ENCODE measurements around the gene MTHFD1. TPM values are rescaled to one million over a fixed set of nuclear protein-coding genes. Genes with fewer than 3 reads are reported as not detected.

Gene MTHFD1
- total RNA-seq, 6 donors from 2014 or later = 16.8 to 59.8 (median 29.6) TPM

- H3K4me3 ChIP-seq = peak overlapping the region in 2 of 4 donors; percentile 58 to 72
- H3K4me1 ChIP-seq = peaks cover 31 to 51% (median 35%) of the 10 kb centered on the region in 4 donors
- H3K27ac ChIP-seq = peak overlapping the region; percentile 95 to 100 (median 100)
- no peak for TF ChIP-seq EP300 (IDR thresholded peaks at IDR 0.05)
- peak in 1 of 6 experiments; percentile 18 for TF ChIP-seq CTCF (IDR thresholded peaks at IDR 0.05)
- TF ChIP-seq POLR2A (IDR thresholded peaks at IDR 0.05) = peak in 2 of 4 donors; percentile 52 to 54
- TF ChIP-seq POLR2AphosphoS5 (IDR thresholded peaks at IDR 0.05) = peak; percentile 55 to 67
- no peaks in the 10 kb centered on the region for H3K9me3 ChIP-seq
- WGBS, 2 donors = 39 to 54% methylated on average over 7 to 8 of the region's 8 CpGs
- DNase-seq (peak in 1 of 2 donors; percentile 76), ATAC-seq (ENCODE audit: low FRiP score in 2 of 2) (peak in 1 of 2 donors; percentile 17)
- peaks cover 0 to 3% (median 0%) of the 10 kb centered on the region in 4 donors for H3K36me3 ChIP-seq
- H3K27me3 ChIP-seq = no peaks in the 10 kb centered on the region
Observed at GRCh38 chr14:64501411-64502171, 113.4 kb downstream of the MTHFD1 start.

DNA sequence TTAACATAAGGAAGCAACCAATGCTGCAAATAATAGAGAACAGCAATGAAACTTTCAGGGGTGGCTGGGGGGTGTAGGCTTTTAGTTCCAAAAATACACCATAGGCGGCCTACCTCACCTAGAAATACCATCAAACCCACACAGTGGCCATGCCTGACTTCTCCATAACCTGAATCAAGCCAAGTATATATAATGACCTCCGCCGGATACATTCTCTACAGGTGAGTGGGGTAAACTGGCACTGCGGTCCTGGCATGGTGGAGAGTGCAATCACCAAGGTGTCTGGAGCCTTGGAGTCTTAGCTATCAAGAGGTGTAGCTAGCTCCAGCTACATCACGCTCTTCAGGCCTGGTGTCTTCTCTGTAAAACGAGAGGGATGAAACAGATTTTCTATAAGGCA, 114.3 kb downstream of the MTHFD1 start:
- ATAC-seq (ENCODE audit: low FRiP score in 2 of 2) (no peak), DNase-seq (no peak)
- Histone ChIP-seq H3K27ac (peak overlapping the region; percentile 95 to 100 (median 100)), H3K4me3 (peak overlapping the region; percentile 42 to 88 (median 65)), H3K4me1 (peaks cover 38 to 60% (median 44%) of the 10 kb centered on the region in 4 donors), H3K9me3 (no peaks in the 10 kb centered on the region), H3K27me3 (no peaks in the 10 kb centered on the region), H3K36me3 (peaks cover 0 to 3% (median 0%) of the 10 kb centered on the region in 4 donors)
- no peak for TF ChIP-seq POLR2A (IDR thresholded peaks at IDR 0.05)
- TF ChIP-seq CTCF (IDR thresholded peaks at IDR 0.05) = no peak
- no peak for TF ChIP-seq POLR2AphosphoS5 (IDR thresholded peaks at IDR 0.05)
- WGBS, 2 donors = 55 to 59% methylated on average over 6 of the region's 6 CpGs

DNA sequence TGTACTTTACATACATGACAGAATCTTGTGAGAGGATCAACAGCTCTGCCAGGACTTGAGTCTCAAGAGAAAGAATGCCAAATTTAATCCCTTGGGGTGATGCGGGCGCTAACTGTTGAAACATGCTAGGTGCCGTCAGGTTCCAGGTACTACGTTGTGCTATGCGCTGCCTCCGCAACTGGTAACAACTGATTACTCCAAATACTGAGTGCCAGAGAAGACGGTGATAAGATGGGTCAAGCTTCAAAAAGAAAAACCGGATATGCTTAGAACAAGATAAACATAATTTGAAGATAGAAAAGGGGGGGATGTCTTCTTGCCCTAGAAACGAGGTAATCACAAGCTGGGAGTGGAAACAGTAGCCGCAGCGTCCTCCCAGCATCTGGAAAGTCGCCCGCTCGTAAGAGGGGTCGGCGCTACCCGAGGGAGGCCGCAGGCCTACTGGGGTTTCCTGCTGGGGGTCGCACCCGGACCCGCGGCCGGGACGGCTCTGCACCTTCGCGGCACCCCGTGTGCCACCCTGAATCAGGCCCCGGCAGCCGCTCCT, 114.8 kb downstream of the MTHFD1 start:
- WGBS, 2 donors = 0 to 1% methylated on average over 17 to 29 of the region's 29 CpGs
- TF ChIP-seq EP300 (IDR thresholded peaks at IDR 0.05) = no peak
- TF ChIP-seq POLR2AphosphoS5 (IDR thresholded peaks at IDR 0.05) = no peak
- no peak for TF ChIP-seq POLR2A (IDR thresholded peaks at IDR 0.05)
- no peak for TF ChIP-seq CTCF (IDR thresholded peaks at IDR 0.05)
- peaks cover 0 to 2% (median 0%) of the 10 kb centered on the region in 4 donors for H3K36me3 ChIP-seq
- DNase-seq (peak in 1 of 2 donors; percentile 55), ATAC-seq (ENCODE audit: low FRiP score in 2 of 2) (no peak)
- peaks cover 42 to 65% (median 48%) of the 10 kb centered on the region in 4 donors for H3K4me1 ChIP-seq
- peak overlapping the region; percentile 95 to 100 (median 100) for H3K27ac ChIP-seq
- H3K4me3 ChIP-seq = peak overlapping the region; percentile 42 to 88 (median 65)
- no peaks in the 10 kb centered on the region for H3K9me3 ChIP-seq
- no peaks in the 10 kb centered on the region for H3K27me3 ChIP-seq

DNA sequence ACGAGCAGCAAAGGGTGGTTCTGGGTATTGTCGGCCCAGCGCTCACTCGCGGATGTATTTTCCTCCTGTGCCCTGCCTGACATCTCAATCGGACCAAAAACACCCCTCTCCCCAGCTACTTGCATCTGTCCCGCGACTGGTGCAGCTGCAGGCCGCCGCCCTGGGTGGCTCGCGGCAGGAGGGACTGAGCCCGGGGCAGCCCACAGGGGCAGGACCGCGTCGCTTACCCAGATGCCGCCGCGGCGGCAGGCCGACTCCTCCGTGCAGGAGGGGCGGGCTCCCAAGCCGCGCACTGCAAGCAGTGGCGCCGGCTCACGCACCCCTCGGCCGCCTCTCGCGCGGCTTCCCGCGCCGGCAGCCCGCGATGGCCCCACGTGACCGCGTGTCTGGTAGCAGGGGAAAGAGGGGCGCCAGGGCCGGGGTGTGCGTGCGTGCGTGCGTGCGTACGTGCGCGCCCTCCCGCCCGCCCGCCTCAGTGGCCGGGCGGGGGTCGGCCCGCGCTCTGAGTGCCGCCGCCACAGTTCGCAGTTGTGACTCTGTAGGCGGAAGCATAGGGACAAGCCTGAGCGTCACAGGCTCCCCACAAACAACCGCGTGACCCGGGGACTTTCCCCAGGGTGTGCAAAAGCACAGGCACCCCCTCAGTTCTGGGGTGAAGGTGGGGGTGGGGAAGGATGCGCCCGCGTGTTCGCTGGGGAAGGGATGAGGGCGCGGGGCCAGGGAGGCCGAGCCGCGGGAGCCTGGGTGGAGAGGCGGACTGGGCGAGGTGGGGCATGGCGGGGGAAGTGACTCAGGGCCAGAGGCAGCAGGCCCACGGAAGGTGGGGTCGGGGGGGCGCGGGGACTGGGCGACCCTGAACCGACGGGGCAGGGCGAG, 115.5 kb downstream of the MTHFD1 start, which contains the start of gene ZBTB25:
TSS of gene ZBTB25 (minus strand) at position 405 of the 876 bp plus-strand sequence. CDS start 13,305 bp downstream, outside the sequence.
- Histone ChIP-seq H3K36me3 (no peaks in the 10 kb centered on the region), H3K27me3 (no peaks in the 10 kb centered on the region), H3K9me3 (no peaks in the 10 kb centered on the region), H3K27ac (peak within 1 kb of the TSS; percentile 95 to 100 (median 100)), H3K4me3 (peak within 1 kb of the TSS; percentile 42 to 88 (median 65)), H3K4me1 (peaks cover 43 to 72% (median 52%) of the 10 kb centered on the region in 4 donors)
- ATAC-seq (ENCODE audit: low FRiP score in 2 of 2) = peak; percentile 89 to 93
- DNase-seq = peak; percentile 96 to 98
- TF ChIP-seq POLR2A (IDR thresholded peaks at IDR 0.05) = peak in 3 of 4 donors; percentile 70 to 97 (median 85)
- TF ChIP-seq POLR2AphosphoS5 (IDR thresholded peaks at IDR 0.05) = peak; percentile 58 to 82
- peak in 1 of 4 donors; percentile 45 for TF ChIP-seq EP300 (IDR thresholded peaks at IDR 0.05)
- TF ChIP-seq CTCF (IDR thresholded peaks at IDR 0.05) = no peak
- WGBS, 2 donors = 1 to 3% methylated on average over 6 to 48 of the region's 87 CpGs
